Caco-2 (cell line): ENCODE measurements around the gene LAMTOR5. TPM values are rescaled to one million over a fixed set of nuclear protein-coding genes. Genes with fewer than 3 reads are reported as not detected.

Experiments used
- BruUV-seq: library from RNA; stranded (reverse); fragments of 400-500 nt; replicated peaks from 2 replicates; lab custom pipeline; 2021; lab: Mats Ljungman, UMichigan
- CTCF ChIA-PET: fragments of 300-600 bp; sonication (Branson Sonifier 250); formaldehyde crosslinking; loops from one replicate; lab custom pipeline; 2022; ENCODE audit warnings: antibody characterized with exemption; lab: Charles Lee
- POLR2A ChIA-PET: fragments of 300-600 bp; sonication (Branson Sonifier 250); formaldehyde crosslinking; loops from one replicate; lab custom pipeline; 2022; ENCODE audit warnings: antibody characterized with exemption; lab: Charles Lee
- DNase-seq, 2 experiments: peaks; one replicate each; pipeline versions ENCODE4 v3.0.0 to v3.0.0-alpha.2; 2020 to 2022
- H3K27me3 ChIP-seq: replicated peaks from 2 replicates; pipeline ENCODE4 v1.6.0; 2011; ENCODE audit warnings: low read length; ENCODE audit not compliant: control insufficient read depth, insufficient read depth
- H3K36me3 ChIP-seq: 2 replicates; pipeline ENCODE4 v1.5.1; 2011; ENCODE audit warnings: low read length; ENCODE audit not compliant: control insufficient read depth, insufficient read depth
- H3K4me1 ChIP-seq: fragments of 250-450 bp; sonication (Bioruptor Pico); 2 replicates; pipeline ENCODE4 v1.5.1; 2020; ENCODE audit warnings: mild to moderate bottlenecking
- H3K4me3 ChIP-seq: 2 replicates; pipeline ENCODE4 v1.5.1; 2011; ENCODE audit warnings: low read depth, mild to moderate bottlenecking, control low read depth, low read length
- H3K9me3 ChIP-seq: fragments of 250-450 bp; sonication (Bioruptor Pico); 2 replicates; pipeline ENCODE4 v1.5.1; 2020; ENCODE audit warnings: mild to moderate bottlenecking, moderate library complexity
- H3K27ac Mint-ChIP-seq: one replicate; pipeline ENCODE4 v1.8.0; 2022; ENCODE audit warnings: mixed read lengths; ENCODE audit not compliant: unreplicated experiment
- H3K27me3 Mint-ChIP-seq: one replicate; pipeline ENCODE4 v1.8.0; 2022; ENCODE audit warnings: mixed read lengths; ENCODE audit not compliant: insufficient read depth, unreplicated experiment
- H3K36me3 Mint-ChIP-seq: one replicate; pipeline ENCODE4 v1.8.0; 2022; ENCODE audit warnings: mild to moderate bottlenecking, mixed read lengths; ENCODE audit not compliant: insufficient read depth, unreplicated experiment
- H3K4me1 Mint-ChIP-seq: one replicate; pipeline ENCODE4 v1.8.0; 2022; ENCODE audit warnings: low read depth, mixed read lengths; ENCODE audit not compliant: unreplicated experiment
- H3K4me3 Mint-ChIP-seq: one replicate; pipeline ENCODE4 v1.8.0; 2022; ENCODE audit warnings: mild to moderate bottlenecking, moderate library complexity, mixed read lengths; ENCODE audit not compliant: unreplicated experiment
- H3K9me3 Mint-ChIP-seq: one replicate; pipeline ENCODE4 v1.8.0; 2022; ENCODE audit warnings: mixed read lengths; ENCODE audit not compliant: unreplicated experiment
- CTCF ChIP-seq, 2 experiments: fragments of 200-600 bp in 1 of 2; IDR thresholded peaks; 1 replicate in 1 of 2; 2 replicates in 1 of 2; pipeline versions ENCODE4 v1.5.1 to v1.8.0; 2011 to 2022; ENCODE audit warnings: antibody characterized with exemption in 1 of 2, control low read depth in 1 of 2, inconsistent platforms in 1 of 2, low read depth in 1 of 2, low read length in 1 of 2, mild to moderate bottlenecking in 1 of 2, moderate library complexity in 1 of 2; ENCODE audit not compliant: insufficient read depth in 1 of 2, severe bottlenecking in 1 of 2, unreplicated experiment in 1 of 2
- intact Hi-C: fragments of 100-400 bp; cut with micrococcal nuclease; formaldehyde crosslinking; loops from one replicate; pipeline ENCODE4 v1.10.0; 2022; ENCODE audit not compliant: unreplicated experiment
- total RNA-seq: library from RNA; stranded (reverse); gene quantifications from 2 replicates; pipeline ENCODE4 v1.2.3, GENCODE V29; 2022

Gene LAMTOR5
- total RNA-seq, 1 experiment from 2014 or later, result 106 TPM

DNA sequence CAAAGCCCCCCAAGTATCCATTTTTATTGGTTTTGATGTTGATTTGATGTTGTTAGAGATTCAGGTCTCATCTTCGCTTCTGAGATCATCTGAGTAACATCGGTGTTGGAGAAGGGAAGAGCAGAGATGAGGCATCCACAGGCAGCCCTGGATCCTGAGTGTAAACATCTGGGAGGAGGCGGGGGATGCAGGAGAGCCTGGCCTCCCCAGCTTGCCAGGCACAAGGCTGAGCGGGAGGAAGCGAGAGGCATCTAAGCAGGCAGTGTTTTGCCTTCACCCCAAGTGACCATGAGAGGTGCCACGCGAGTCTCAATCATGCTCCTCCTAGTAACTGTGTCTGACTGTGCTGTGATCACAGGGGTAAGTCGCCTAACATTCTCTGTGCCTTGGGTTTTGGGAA lies 43.4 kb upstream of the LAMTOR5 start, which contains the start of gene PROK1:
Gene PROK1 (plus strand): TSS at position 221 of the 400 bp plus-strand sequence. CDS start 68 bp downstream, at position 289.
- Mint-ChIP-seq H3K4me1 (no peaks in the 10 kb centered on the region), H3K27ac (no peak within 1 kb of the TSS), H3K4me3 (no peak within 1 kb of the TSS), H3K36me3 (no peaks in the 10 kb centered on the region), H3K9me3 (no peaks in the 10 kb centered on the region), H3K27me3 (peaks cover 2% of the 10 kb centered on the region)
- Histone ChIP-seq H3K4me1 (no peaks in the 10 kb centered on the region), H3K36me3 (no peaks in the 10 kb centered on the region), H3K4me3 (no peak within 1 kb of the TSS), H3K27me3 (no peaks in the 10 kb centered on the region), H3K9me3 (no peaks in the 10 kb centered on the region)
- no peak for DNase-seq
- no TSS peak for BruUV-seq
- ChIA-PET CTCF (no interaction called here), POLR2A (no interaction called here)
- TF ChIP-seq CTCF (IDR thresholded peaks at IDR 0.05; ENCODE audit: insufficient read depth in 1 of 2, low read depth in 1 of 2, low read length in 1 of 2, severe bottlenecking in 1 of 2, unreplicated experiment in 1 of 2), result no peak
- intact Hi-C loops, result no loop called here

- no peaks in the 10 kb centered on the region for H3K9me3 Mint-ChIP-seq
- Histone ChIP-seq H3K27me3 (no peaks in the 10 kb centered on the region), H3K4me1 (no peaks in the 10 kb centered on the region), H3K4me3 (no peak overlapping the region), H3K9me3 (no peaks in the 10 kb centered on the region), H3K36me3 (no peaks in the 10 kb centered on the region)
- TF ChIP-seq CTCF (IDR thresholded peaks at IDR 0.05; ENCODE audit: insufficient read depth in 1 of 2, low read depth in 1 of 2, low read length in 1 of 2, severe bottlenecking in 1 of 2, unreplicated experiment in 1 of 2), result no peak
- no peaks in the 10 kb centered on the region for H3K4me1 Mint-ChIP-seq
- BruUV-seq, result no TSS peak
- ChIA-PET CTCF (interaction anchor here (0.7 kb wide), 1 partner anchor 16 kb away, joined by 3 read pairs; no protein-coding TSS in a partner anchor), POLR2A (no interaction called here)
- peaks cover 2% of the 10 kb centered on the region for H3K27me3 Mint-ChIP-seq
- no peaks in the 10 kb centered on the region for H3K36me3 Mint-ChIP-seq
- no peak overlapping the region for H3K4me3 Mint-ChIP-seq
- H3K27ac Mint-ChIP-seq, result no peak overlapping the region
- intact Hi-C loops, result no loop called here
- DNase-seq, result no peak
Observed at GRCh38 chr1:110449661-110450651, 42.5 kb upstream of the LAMTOR5 start.

DNA sequence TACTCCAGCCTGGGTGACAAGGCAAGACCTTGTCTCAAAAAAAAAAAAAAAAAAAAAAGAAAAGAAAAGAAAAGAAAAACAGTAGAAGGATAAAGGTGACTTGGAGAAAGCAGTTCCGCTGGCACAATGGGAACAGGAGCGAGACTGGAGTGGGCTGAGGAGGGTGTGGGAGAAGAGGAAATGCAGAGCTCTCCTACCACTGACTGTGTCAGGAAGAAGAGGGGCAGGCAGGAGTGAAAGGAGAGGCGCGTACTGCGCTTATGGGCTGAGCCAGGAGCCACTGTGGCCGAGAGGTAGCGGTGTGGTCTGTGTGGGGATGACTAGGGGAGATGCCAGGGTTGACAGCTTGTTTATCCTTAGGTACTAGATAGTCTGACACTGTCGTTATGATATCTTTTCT lies 37.1 kb upstream of the LAMTOR5 start:
- Histone ChIP-seq H3K27me3 (no peaks in the 10 kb centered on the region), H3K4me3 (no peak overlapping the region), H3K9me3 (no peaks in the 10 kb centered on the region), H3K4me1 (no peaks in the 10 kb centered on the region), H3K36me3 (no peaks in the 10 kb centered on the region)
- intact Hi-C loops, result no loop called here
- no peak for TF ChIP-seq CTCF (IDR thresholded peaks at IDR 0.05; ENCODE audit: insufficient read depth in 1 of 2, low read depth in 1 of 2, low read length in 1 of 2, severe bottlenecking in 1 of 2, unreplicated experiment in 1 of 2)
- Mint-ChIP-seq H3K27ac (no peak overlapping the region), H3K4me3 (no peak overlapping the region), H3K4me1 (no peaks in the 10 kb centered on the region), H3K27me3 (peaks cover 2% of the 10 kb centered on the region), H3K36me3 (no peaks in the 10 kb centered on the region), H3K9me3 (no peaks in the 10 kb centered on the region)
- no peak for DNase-seq
- BruUV-seq, result no TSS peak
- ChIA-PET POLR2A (no interaction called here), CTCF (interaction anchor here (0.6 to 1.6 kb wide), 2 partner anchors 10 to 32 kb away, joined by 3 to 5 read pairs; no protein-coding TSS in a partner anchor)
